GM12875 (cell line): ENCODE data around the gene MITF.

Source experiments
- H3K4me3 ChIP-seq: one replicate; pipeline ENCODE4 v1.5.1; 2011; ENCODE audit warnings: low read depth, low read length, control low read depth
- CTCF ChIP-seq: IDR thresholded peaks from 2 replicates; pipeline ENCODE4 v1.5.1; 2011; ENCODE audit warnings: low read depth, mild to moderate bottlenecking, control low read depth, inconsistent platforms, low read length, moderate library complexity, borderline replicate concordance; ENCODE audit not compliant: insufficient read depth

MITF gene

GRCh38 chr3:69994919-69995318 is 255.7 kb downstream of the MITF start:
- H3K4me3 ChIP-seq, result no peak overlapping the region
- no peak for TF ChIP-seq CTCF

DNA sequence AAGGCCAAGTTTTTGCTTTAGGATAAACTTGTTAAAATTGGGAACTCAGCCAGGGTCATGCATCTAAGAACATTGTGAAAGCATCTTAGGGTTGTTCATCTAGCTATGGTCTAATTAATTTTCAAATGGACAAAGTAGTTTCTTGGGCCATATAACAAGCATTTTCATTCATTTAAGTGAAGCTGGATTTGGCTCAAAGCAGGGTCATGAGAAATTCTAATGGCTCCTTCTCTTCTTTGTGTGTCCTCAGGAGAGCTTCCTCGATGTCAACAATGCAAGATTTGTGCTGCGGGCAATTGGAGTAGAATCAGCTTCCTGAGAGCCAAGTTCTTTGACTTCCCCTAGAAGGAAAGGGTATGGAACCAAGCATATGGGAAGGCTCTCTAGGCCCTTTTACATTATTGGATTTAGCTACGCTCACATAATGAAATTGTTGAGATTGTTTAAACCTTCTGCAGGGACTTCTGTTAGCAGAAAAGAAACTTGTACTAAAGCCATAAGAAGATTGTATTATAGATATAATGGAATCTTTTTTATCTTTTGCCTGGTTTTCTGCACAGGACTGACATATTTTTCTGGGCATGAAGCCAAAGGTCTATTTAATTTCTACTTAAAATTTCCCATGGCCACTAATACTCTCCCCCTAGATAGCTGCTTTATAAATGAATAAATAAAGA is 258.5 kb downstream of the MITF start:
- H3K4me3 ChIP-seq, result no peak overlapping the region

GRCh38 chr3:69998759-69999139 is 259.5 kb downstream of the MITF start:
- TF ChIP-seq CTCF, result no peak
- H3K4me3 ChIP-seq, result no peak overlapping the region

More for the DNA sequence above, 258.5 kb downstream of the MITF start:
- TF ChIP-seq CTCF, result no peak

- no peak within 1 kb of the TSS for H3K4me3 ChIP-seq
- no peak for TF ChIP-seq CTCF
Measured at GRCh38 chr3:69999140-70000027, 260.1 kb downstream of the MITF start, which contains the start of gene SAMMSON. Gene SAMMSON, plus strand, starts transcription at chr3:69999733.

DNA sequence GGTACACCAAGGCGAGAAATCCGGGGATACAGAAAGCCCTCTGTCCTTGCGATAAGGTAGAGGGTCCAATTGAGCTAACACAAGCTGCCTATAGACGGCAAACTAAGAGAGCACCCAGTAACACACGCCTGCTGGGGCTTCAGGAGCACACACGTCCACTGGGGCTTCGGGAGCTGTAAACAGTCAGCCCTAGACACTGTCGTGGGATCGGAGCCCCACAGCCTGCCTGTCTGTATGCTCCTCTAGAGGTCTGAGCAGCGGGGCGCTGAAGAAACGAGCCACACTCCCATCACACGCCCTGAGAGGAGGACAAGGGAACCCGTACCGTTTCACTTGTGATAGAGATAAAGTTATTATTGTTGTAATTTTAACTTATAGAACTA is 260.8 kb downstream of the MITF start:
- no peak for TF ChIP-seq CTCF
- no peak overlapping the region for H3K4me3 ChIP-seq

- H3K4me3 ChIP-seq, result no peak overlapping the region
- no peak for TF ChIP-seq CTCF
Measured at GRCh38 chr3:70000563-70001081, 261.4 kb downstream of the MITF start.
